Activated naive CD8-positive, alpha-beta T cell treated with anti-CD3 and anti-CD28 coated beads, Interleukin-2, amount 50 U/mL, for 16 hours (primary cell): Measurements from ENCODE around the gene ATP8B2.
"Not testable (repeated sequence)": the region's sequence is repeated elsewhere in the genome, so short reads cannot be mapped to it uniquely, and the experiment has no call there.

ENCODE experiments used
- DNase-seq: peaks from one replicate; pipeline ENCODE4 v3.0.0-alpha.2; 2020; ENCODE audit warnings: low read depth, low spot score

ATP8B2 gene

DNA sequence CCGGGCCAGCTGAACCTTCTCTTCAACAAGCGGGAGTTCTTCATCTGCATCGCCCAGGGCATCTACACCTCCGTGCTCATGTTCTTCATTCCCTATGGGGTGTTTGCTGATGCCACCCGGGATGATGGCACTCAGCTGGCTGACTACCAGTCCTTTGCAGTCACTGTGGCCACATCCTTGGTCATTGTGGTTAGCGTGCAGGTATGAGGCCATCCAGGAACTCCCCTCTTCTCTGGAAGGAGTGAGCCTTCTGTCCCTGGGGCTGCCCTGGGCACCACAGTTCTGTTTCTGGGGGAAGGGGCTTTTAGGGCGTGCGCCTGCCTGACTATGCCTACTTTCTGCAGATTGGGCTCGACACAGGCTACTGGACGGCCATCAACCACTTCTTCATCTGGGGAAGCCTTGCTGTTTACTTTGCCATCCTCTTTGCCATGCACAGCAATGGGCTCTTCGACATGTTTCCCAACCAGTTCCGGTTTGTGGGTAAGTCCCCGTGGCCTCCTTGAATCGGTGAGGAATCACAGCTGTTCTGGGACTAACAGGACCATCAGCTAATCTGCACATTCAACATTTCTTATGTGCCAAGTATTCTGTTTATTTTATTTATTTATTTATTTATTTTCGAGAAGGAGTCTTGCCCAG is 21.1 kb downstream of the ATP8B2 start:
- no peak for DNase-seq

DNA sequence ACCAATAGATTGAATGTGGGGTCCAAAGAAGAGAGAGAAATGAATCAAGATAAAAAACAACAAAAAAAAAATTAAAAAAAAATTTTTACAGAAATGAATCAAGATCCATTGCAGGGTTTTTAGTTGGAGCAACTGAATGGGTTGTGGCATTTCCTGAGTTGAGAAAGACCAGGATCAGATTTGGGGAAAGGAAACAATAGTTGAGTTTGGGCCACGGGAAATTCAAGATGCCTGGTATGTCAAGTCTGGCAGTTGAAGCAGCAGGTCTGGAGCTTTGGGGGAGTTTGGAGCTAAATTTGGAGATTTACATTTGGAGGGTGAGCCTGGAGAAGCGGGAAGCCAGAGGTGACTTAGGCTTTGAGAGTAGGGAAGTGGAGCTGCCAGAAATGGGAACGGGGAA is 22.6 kb downstream of the ATP8B2 start:
- DNase-seq: no peak

DNA sequence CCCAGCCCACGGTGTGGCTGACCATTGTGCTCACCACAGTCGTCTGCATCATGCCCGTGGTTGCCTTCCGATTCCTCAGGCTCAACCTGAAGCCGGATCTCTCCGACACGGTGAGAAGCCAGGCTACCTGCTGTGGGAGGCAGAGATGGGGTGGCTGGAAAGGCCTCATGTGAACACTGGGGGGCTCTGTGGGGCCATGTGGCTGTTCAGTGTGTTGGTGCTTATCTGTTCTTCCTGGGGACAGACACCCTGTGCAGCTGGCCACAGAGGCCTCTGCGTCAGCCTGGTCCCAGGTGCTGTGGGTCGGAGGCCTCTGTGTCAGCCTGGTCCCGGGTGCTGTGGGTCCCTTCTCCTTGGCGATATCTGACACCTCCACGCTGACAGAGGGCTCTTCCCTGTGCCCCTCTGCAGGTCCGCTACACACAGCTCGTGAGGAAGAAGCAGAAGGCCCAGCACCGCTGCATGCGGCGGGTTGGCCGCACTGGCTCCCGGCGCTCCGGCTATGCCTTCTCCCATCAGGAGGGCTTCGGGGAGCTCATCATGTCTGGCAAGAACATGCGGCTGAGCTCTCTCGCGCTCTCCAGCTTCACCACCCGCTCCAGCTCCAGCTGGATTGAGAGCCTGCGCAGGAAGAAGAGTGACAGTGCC is 23.2 kb downstream of the ATP8B2 start:
- no peak for DNase-seq

DNA sequence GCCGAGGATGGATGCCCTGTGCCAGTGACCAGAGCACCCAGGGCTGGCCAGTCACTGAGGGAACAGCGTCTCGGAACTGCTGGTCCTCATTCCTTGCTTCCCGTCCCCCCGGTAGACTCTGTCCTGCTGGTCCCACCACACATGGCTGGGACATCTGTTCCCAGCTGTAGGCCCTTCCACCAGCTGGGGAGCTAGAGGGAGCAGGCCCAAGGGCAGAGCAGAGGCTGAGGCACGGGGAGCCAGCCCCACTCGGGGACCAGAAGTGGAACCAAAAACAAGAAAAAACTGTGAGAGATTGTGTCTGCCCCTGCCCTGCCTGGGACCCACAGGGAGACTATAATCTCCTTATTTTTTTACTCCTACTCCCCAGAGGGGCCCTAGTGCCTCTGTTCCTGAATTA is 23.8 kb downstream of the ATP8B2 start:
- DNase-seq: no peak

DNA sequence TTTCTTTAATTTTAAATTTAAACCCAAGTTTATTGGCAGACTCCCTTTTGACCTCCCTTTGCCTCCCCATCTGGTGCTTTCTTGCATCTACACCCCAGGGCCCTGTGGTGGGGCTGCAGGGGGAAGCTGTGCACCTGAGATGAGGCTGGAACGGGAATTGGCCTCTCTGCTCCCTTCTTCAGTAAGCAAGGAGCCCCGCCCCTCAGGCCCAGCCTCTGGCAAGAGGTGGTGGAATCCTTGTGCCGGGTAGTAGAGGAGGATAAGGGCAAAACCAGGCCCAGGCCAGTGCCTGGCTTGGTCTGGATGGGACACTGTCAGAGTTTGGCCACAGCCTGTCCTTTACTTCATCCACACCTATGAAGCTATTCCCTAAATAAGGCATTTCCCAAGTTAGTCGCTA is 25.1 kb downstream of the ATP8B2 start:
- no peak for DNase-seq

DNA sequence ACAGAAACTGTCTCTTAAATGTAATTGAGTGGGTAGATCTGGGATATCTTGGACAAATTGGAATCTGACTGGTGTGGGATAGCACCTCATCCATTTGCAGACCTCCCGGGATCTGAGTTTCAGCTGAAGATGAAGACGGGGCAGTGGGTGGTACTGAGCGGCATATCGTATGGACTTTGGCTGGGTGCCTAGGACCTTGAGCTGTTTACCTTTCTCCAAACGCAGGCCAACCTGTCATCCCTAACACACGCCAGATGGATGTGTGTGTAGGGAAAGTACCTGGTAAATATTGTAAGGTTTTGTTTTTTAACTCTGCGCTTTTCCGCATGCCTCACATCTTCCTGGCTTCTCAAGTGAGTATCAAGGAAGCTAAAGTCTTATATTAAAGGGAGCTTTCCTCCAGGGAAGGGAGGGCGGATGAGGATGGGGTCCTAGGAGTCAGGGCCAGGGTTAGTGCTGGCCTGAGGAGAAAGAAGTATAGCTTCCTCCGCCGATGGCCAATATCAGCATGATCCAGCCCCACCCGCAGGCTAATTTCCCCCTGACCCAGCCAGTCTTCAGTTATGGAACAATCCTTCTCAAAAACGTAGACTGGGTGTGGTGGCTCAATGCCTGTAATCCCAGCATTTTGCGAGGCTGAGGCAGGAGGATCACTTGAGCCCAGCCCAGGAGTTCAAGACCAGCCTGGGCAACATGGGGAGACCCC is 26.2 kb downstream of the ATP8B2 start:
- DNase-seq: no peak

DNA sequence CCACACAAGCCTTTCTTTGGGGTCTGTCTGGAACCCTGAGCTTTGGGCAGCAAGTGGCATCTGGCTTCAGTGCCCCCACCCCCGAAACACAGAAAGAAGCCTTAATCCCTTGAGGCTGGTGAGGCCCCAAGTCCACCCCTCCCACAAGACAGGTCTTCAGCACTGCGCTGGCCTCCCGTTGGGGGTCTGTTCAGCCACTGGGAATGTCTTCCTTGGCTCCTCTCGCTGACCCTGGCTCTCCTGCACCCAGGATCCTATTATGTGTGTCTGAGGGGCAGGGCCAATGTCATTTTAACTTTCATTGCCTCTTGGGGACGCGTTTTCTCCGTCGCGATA is 26.9 kb downstream of the ATP8B2 start:
- DNase-seq: no peak

DNA sequence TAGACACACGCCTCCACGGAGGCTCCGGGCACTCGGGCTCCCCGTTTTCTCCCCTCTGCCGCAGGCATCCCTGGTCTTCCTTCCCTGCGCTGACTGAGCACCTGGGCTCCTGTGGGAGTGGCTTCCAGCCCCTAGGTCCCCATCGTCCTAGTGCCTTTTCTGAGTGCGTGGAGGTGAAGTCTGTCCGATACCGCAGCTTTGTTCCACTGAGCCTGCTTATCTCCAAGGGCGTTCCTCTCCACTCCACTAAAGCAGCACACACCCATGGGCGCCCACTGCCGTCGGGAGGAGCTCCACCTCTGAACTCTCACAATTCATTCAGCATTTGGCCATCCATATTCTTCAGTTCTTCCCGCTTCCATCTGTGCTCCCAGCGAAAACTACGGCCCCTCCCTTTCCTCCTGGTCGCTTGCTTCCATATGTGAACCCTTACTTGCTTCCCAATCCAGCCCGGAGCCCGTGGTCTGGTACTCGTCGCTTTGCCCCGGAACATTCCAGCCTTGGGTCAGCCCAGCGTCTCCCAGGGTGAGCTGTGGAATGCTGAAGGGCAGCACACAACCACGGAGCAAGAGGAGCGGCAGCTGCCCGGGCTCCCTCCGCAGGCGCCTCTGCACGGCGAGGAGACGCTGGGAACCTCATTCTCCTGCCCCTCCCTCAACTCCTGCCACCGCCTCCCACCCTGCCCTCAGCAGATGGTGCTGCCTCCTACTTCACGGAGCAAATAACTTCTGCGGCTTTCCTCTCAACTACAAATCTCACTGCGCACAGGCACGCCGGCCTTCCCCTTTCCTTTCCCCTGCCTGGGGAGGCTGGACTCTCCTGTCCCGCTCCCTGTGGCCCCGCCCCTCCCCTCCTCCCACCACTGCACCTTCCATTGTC is 27.5 kb downstream of the ATP8B2 start:
- DNase-seq: no peak

DNA sequence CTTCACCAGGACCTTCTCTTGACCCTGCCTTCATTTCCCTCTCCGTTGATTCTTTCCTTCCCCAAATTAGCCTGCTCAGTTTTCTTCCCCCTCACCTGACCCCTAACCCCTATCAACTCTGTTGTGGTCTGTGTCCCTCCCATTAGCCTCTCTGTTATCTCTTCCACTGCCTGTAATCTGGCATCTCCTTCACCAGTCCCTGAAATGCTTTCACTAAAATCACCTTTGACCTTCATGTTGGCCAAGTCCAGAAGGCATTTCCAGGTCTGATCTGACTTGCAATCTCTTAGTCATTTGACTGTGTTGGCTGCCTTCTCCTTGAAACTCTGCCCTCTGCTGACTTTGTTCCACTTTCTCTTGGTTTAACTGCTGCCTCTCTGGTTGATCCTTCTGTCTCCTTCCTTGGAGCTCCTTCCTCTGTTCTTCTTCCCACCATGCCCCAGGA is 28.2 kb downstream of the ATP8B2 start:
- DNase-seq: no peak

DNA sequence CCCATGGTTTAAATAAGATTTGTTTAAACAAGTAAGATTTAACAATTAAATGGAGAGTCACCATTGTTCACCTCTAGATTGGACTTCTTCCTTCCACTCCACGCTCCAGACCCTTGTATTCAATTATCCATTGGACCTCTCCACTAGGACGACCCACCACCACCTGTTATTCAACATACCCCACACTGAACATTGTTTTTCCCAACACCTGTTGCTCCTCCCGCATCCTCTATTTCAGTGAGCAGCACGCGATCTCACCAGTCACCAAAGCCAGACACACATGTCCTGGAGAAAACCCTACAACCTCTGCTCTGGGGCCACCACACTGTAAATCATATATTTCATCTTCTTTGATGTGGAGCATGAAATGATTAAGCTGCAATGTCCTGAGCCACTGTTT is 28.6 kb downstream of the ATP8B2 start:
- DNase-seq: no peak

DNA sequence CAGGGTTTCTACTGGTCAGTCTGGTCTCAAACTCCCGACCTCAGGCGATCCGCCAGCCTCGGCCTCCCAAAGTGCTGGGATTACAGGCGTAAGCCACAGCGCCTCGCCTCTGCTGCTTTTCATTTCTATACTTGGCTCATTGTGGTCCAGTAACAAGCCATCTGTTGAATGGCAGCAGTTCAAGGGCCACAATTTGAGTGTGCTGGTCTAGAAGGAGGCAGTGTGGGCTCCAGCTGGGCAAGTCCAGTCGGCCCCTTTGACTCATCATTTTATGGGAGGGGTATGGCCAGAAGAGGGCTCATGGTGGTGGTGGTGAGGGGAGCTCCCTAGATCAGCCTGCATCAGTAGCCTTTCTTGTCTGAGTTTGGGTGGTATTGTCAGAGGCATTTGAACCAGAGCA is 33.2 kb downstream of the ATP8B2 start:
- DNase-seq: no peak

DNA sequence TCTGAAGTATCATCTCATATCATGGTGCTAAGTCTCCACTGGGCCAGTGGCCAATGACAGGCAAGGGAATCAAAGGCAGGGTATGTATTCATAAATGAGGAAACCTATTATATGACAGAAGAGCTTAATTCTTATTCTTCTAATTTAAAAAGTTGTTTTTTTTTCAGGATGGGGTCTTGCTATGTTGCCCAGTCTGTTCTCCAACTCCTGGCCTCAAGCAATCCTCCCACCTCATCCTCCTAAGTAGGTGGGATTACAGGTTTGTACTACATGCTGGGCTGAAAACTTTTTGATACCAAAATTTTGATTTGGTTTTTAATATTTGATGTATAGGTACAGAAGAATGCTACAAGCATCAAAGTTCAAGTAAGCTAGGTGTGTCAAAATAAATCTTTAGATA is 35.0 kb downstream of the ATP8B2 start:
- DNase-seq: no peak

DNA sequence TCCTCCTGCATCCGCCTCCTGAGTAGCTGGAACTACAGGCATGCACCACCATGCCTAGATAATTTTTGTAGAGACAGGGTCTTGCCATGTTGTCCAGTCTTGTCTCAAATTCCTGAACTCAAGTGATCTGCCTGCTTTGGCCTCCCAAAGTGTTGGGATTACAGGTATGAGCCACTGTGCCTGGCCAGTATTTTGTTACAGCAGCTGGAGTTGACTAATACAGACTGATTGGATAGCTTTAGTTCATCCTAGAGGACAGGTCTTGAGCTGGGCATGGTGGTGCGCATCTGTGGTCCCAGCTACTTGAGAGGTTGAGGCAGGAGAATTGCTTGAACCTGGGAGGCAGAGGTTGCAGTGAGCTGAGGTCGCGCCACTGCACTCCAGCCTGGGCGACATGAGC is 35.6 kb downstream of the ATP8B2 start:
- DNase-seq: not testable (repeated sequence)

DNA sequence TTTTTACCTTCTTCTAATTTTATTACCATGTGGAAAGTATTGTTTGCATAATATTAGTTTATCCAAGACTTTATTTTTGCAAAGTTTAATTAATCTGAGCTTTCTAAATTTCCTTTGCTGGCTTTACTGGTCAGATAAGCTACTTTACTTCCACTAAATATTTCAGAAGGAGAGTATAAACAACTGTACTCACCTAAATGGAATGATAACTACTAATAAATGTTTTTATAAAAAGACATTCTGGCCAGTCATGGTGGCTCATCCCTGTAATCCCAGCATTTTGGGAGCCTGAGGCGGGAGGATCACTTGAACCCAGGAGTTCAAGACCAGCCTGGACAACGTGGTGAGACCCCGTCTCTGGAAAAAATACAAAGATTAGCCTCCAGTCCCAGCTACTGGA is 36.0 kb downstream of the ATP8B2 start:
- DNase-seq: no peak

DNA sequence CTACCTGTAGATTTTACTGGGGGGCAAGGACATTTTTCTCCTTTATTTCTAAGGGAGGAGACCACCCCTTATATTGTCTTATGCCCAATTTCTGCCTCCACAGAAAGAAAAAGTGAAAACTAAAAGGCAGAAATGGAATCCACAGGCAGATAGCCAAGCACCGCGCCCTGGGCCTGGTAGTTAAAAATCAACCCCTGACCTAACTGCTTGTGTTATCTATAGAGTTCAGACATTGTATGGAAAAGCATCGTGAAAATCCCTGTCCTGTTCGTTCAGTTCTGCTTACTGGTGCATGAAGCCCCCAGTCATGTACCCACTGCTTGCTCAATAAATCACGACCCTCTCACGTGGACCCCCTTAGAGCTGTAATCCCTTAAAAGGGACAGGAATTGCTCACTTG is 46.1 kb downstream of the ATP8B2 start:
- DNase-seq: no peak

DNA sequence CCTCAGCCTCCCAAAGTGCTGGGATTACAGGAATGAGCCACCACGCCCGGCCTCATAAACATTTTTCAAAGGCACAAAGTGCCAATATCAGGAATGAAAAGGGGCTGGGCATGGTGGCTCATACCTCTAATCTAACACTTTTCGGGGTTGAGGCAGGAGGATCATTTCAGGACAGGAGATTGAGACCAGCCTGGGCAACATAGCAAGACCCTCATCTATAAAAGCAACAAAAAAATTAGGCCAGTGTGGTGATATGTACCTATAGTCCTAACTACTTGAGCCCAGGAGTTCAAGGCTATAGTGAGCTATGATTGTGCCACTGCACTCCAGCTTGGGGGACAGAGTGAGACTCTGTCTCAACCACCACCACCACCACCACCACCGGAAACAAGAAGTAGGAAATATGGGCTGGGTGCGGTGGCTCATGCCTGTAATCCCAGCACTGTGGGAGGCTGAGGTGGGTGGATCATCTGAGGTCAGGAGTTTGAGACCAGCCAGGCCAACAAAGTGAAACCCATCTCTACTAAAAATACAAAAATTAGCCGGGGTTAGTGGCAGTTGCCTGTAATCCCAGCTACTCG is 48.5 kb downstream of the ATP8B2 start:
- DNase-seq: not testable (repeated sequence)

DNA sequence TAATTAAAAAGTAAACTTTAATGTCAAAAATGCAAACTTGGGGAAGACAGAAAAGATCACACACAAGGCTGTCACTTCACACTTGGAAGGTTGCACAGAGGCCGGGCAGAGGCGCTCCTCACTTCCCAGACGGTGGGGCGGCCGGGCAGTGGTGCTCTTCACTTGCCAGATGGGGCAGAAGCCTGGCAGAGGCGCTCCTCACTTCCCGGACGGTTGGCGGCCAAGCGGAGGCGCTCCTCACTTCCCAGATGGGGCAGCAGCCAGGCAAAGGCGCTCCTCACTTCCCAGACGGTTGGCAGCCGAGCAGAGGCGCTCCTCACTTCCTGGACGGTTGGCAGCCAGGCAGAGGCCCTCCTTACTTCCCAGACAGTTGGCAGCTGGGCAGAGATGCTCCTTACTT is 54.0 kb downstream of the ATP8B2 start:
- no peak for DNase-seq

DNA sequence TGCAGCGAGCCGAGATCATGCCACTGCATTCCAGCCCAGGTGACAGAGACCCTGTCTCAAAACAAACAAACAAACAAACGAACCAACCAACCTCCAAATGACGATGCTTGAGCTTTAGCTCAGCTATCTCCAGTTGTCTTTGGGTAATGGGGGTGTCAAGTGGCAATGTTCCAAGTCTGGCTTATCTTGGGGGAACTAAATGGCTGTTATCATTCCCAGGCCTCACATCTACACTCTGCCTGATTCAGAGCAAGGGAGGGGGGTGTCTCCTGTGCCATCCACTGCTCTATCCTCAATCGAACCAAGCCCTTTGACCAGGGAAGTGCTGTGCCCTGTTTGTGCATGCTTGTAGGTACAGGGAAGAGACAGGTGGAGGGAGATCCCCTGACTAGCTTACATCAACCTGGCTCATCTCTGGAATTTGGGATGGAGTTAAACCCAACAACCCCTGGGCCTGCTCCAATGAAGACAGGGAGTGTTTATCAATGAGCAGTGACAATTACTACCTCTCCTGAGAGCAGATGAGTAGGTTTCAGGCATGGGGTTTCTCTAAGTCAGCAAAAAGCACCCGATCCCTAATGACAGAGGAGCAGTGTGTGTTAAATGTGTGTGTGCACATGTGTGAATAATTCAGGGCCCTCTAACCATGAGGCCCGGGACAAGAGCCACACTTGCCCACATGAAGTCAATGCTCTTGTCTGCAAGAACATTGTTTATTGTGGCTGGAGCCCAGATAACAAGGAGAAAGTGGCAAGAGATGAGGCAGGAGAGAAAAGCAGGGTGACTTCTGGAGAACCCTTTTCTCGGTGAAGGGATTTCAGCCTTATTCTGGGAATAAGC is 59.5 kb downstream of the ATP8B2 start:
- no peak for DNase-seq

DNA sequence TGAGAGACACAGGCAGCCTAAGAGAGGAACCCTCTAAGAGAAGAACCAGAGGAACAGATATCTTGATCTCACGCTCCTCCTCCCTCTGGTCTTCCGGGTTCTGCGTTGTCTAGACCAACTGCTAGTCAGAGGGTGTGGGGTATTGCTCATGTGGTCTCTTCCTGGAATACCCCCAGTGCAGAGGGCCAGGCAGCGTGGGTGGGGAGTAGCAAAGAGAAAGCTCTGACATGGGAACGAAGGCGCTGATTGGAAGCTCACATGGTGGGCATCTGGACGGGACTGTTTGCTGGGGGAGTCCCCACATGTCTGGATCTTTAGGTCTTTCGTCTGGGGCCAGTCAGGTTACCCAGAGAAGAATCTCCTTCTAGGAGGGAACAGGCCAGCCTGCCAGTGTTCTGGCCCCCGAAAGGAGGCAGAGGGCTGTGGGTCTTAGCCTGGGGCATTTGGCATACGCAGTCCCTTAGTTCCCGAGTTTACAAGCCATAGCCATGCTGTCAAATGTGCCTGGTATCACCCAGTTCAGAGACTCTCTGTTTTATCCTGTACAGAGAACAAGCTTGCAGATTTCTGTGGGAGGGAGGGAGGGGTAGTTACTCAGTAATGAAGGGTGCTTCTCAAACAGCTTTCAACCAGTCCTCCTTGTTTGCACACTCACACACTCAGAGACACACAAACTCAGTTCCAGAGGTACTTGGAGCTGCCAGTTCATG is 61.5 kb downstream of the ATP8B2 start:
- peak; percentile 82 for DNase-seq

DNA sequence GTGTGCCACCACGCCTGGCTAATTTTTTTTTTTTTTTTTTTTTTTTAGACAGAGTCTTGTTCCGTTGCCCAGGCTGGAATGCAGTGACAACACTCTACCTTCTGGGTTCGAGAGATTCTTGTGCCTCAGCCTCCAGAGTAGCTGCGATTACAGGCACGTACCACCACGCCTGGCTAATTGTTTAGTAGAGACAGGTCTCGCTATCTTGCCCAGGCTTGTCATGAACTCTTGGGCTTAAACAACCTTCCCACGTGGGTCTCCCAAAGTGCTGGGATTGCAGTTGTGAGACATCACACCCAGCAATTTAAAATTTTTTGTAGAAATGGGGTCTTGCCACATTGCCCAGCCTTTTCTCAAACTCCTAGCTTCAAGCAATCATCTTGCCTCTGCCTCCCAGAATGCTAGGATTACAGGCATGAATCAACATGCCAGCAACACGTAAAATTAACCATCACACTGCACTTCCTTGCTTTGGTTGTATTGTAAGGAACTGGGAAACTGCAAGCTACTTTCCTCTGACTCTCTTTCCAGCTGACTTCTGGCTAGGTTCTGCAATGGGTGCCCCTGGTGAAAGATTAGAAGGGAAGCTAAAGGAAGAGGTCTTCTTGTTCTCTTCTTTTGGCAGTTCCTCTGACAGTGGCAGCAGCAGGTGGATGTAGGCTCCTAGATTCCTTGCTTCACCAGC is 65.9 kb downstream of the ATP8B2 start:
- no peak for DNase-seq
